SK-N-SH (cell line): ENCODE data around the gene PODXL2. TPM values are rescaled to one million over a fixed set of nuclear protein-coding genes. Genes with fewer than 3 reads are reported as not detected.

Source experiments
- CTCF ChIA-PET: fragments of 300-600, 350-600 bp; formaldehyde crosslinking; extraction: SDS; loops from one replicate; lab custom pipeline; 2021; lab: Yijun Ruan, JAX
- POLR2A ChIA-PET: fragments of 350-600 bp; sonication (Branson Sonifier 250); formaldehyde crosslinking; extraction: SDS; loops from one replicate; lab custom pipeline; 2020; ENCODE audit warnings: antibody characterized with exemption, inconsistent platforms; lab: Yijun Ruan, JAX
- DNase-seq: peaks from one replicate; pipeline ENCODE4 v3.0.0; 2012
- H2AFZ ChIP-seq: fragments of 200-600 bp; sonication (generic); 2 replicates; pipeline ENCODE4 v1.8.1; 2016; ENCODE audit warnings: antibody characterized with exemption, mild to moderate bottlenecking, low read depth
- H3F3A ChIP-seq: fragments of 200-600 bp; sonication (generic); replicated peaks from 2 replicates; pipeline ENCODE3; 2016; ENCODE audit warnings: antibody characterized with exemption, mild to moderate bottlenecking; ENCODE audit not compliant: insufficient read depth
- H3K27ac ChIP-seq, 2 experiments: fragments of 200-500 bp in 1 of 2; fragments of 200-600 bp in 1 of 2; sonication (Bioruptor generic) in 1 of 2; sonication (generic), shearing (Covaris generic) in 1 of 2; 2 replicates each; pipeline versions ENCODE4 v1.5.1 to v1.6.1; 2014 to 2016; ENCODE audit warnings: low read depth in 2 of 2, inconsistent platforms in 1 of 2, low read length in 1 of 2, mild to moderate bottlenecking in 1 of 2, mixed read lengths in 1 of 2
- H3K27me3 ChIP-seq: fragments of 200-600 bp; sonication (generic), shearing (Covaris generic); 2 replicates; pipeline ENCODE4 v1.6.1; 2016; ENCODE audit warnings: mixed run types; ENCODE audit not compliant: insufficient read depth
- H3K36me3 ChIP-seq, 2 experiments: fragments of 200-500 bp in 1 of 2; fragments of 200-600 bp in 1 of 2; sonication (Bioruptor generic) in 1 of 2; sonication (generic) in 1 of 2; replicated peaks in 1 of 2; 2 replicates each; pipeline versions ENCODE3 to v1.5.1; 2014 to 2016; ENCODE audit warnings: low read length in 1 of 2, mild to moderate bottlenecking in 1 of 2; ENCODE audit not compliant: insufficient read depth in 2 of 2, control insufficient read depth in 1 of 2
- H3K4me1 ChIP-seq, 2 experiments: fragments of 200-500 bp in 1 of 2; fragments of 200-600 bp in 1 of 2; sonication (Bioruptor generic) in 1 of 2; sonication (generic), shearing (Covaris generic) in 1 of 2; 2 replicates each; pipeline versions ENCODE4 v1.5.1 to v1.6.1; 2014 to 2016; ENCODE audit warnings: low read depth in 1 of 2, low read length in 1 of 2, mixed run types in 1 of 2; ENCODE audit not compliant: insufficient read depth in 2 of 2, control insufficient read depth in 1 of 2
- H3K4me2 ChIP-seq: fragments of 200-600 bp; sonication (generic), shearing (Covaris generic); 2 replicates; pipeline ENCODE4 v1.6.1; 2017; ENCODE audit warnings: mixed run types
- H3K4me3 ChIP-seq, 2 experiments: fragments of 200-500 bp in 1 of 2; fragments of 200-600 bp in 1 of 2; sonication (Bioruptor generic) in 1 of 2; sonication (generic), shearing (Covaris generic) in 1 of 2; 2 replicates each; pipeline versions ENCODE4 v1.5.1 to v1.8.1; 2014 to 2016; ENCODE audit warnings: low read depth in 2 of 2, inconsistent platforms in 1 of 2, low read length in 1 of 2, mild to moderate bottlenecking in 1 of 2, mixed read lengths in 1 of 2, moderate library complexity in 1 of 2
- H3K79me2 ChIP-seq: fragments of 200-600 bp; sonication (generic); 2 replicates; pipeline ENCODE4 v1.8.1; 2017; ENCODE audit warnings: mild to moderate bottlenecking; ENCODE audit not compliant: insufficient read depth
- H3K9ac ChIP-seq: fragments of 200-600 bp; sonication (generic); 2 replicates; pipeline ENCODE4 v1.6.1; 2017; ENCODE audit warnings: mixed run types
- H3K9me2 ChIP-seq: fragments of 200-600 bp; sonication (generic); 2 replicates; pipeline ENCODE4 v1.6.1; 2017; ENCODE audit warnings: mixed run types
- H3K9me3 ChIP-seq: fragments of 200-600 bp; sonication (generic); 2 replicates; pipeline ENCODE4 v1.6.1; 2017; ENCODE audit warnings: mixed run types, mild to moderate bottlenecking, moderate library complexity
- H4K20me1 ChIP-seq: fragments of 200-600 bp; sonication (generic); 2 replicates; pipeline ENCODE4 v1.6.1; 2017; ENCODE audit warnings: mild to moderate bottlenecking, mixed run types; ENCODE audit not compliant: insufficient read depth
- CHD2 ChIP-seq: fragments of 150-350 bp; IDR thresholded peaks from 2 replicates; pipeline ENCODE4 v1.6.1; 2018; ENCODE audit warnings: low read length; ENCODE audit not compliant: partially characterized antibody
- CTCF ChIP-seq: fragments of 200-600 bp; sonication (generic); IDR thresholded peaks from 2 replicates; pipeline ENCODE4 v1.6.1; 2017; ENCODE audit warnings: antibody characterized with exemption, mild to moderate bottlenecking, moderate library complexity
- ELF1 ChIP-seq: IDR thresholded peaks from 2 replicates; pipeline ENCODE4 v1.4.0; 2012
- FOSL2 ChIP-seq: IDR thresholded peaks from 2 replicates; pipeline ENCODE4 v1.4.0; 2012; ENCODE audit warnings: low read depth, mild to moderate bottlenecking, moderate library complexity, borderline replicate concordance
- GABPA ChIP-seq: IDR thresholded peaks from 2 replicates; pipeline ENCODE4 v1.4.0; 2012; ENCODE audit warnings: low read depth, mild to moderate bottlenecking
- GATA2 ChIP-seq: sonication (generic); formaldehyde crosslinking; IDR thresholded peaks from 2 replicates; pipeline ENCODE4 v1.5.0; 2020; ENCODE audit warnings: mild to moderate bottlenecking, missing genetic modification reagents
- JUND ChIP-seq: IDR thresholded peaks from 2 replicates; pipeline ENCODE4 v1.4.0; 2012
- MEF2A ChIP-seq: IDR thresholded peaks from 2 replicates; pipeline ENCODE4 v1.4.0; 2012; ENCODE audit warnings: low read depth, borderline replicate concordance
- NFIC ChIP-seq: IDR thresholded peaks from 2 replicates; pipeline ENCODE4 v1.4.0; 2012; ENCODE audit warnings: borderline replicate concordance
- RCOR1 ChIP-seq: fragments of 150-350 bp; IDR thresholded peaks from 2 replicates; pipeline ENCODE4 v1.6.1; 2017; ENCODE audit warnings: antibody characterized with exemption, low read length
- RFX5 ChIP-seq: IDR thresholded peaks from 2 replicates; pipeline ENCODE4 v1.6.1; 2012; ENCODE audit warnings: mild to moderate bottlenecking, improper control_type of control experiment, low read length
- RXRA ChIP-seq: IDR thresholded peaks from 2 replicates; pipeline ENCODE4 v1.4.0; 2012; ENCODE audit warnings: low read depth, mild to moderate bottlenecking, borderline replicate concordance
- SMC3 ChIP-seq: IDR thresholded peaks from 2 replicates; pipeline ENCODE4 v1.6.1; 2012; ENCODE audit warnings: low read depth, low read length, improper control_type of control experiment
- TCF12 ChIP-seq: IDR thresholded peaks from 2 replicates; pipeline ENCODE4 v1.4.0; 2012
- TEAD4 ChIP-seq: IDR thresholded peaks from 2 replicates; pipeline ENCODE4 v1.4.0; 2012; ENCODE audit warnings: mild to moderate bottlenecking, borderline replicate concordance; ENCODE audit not compliant: insufficient read depth
- ZBTB33 ChIP-seq: IDR thresholded peaks from 2 replicates; pipeline ENCODE4 v1.4.0; 2012; ENCODE audit warnings: low read depth, borderline replicate concordance
- WGBS: methylation state at CpG from one replicate; pipeline ENCODE4 v1.1.6; 2017; ENCODE audit warnings: low lambda C conversion rate; 5-methylcytosine and 5-hydroxymethylcytosine counted together
- polyA plus RNA-seq, 3 experiments: library from polyadenylated mRNA; depleted of rRNA; stranded (reverse); fragments of >200 nt; gene quantifications; 2 replicates each; pipeline ENCODE4 v1.2.3, GENCODE V29; 2012
- TF ChIP-seq, protein P1 (sequence below): IDR thresholded peaks from 2 replicates; pipeline ENCODE4 v1.4.0; 2012; ENCODE audit warnings: low read depth, borderline replicate concordance
- TF ChIP-seq, protein P2 (sequence below): IDR thresholded peaks from 2 replicates; pipeline ENCODE4 v1.6.1; 2012; ENCODE audit warnings: mild to moderate bottlenecking, low read depth, low read length, moderate library complexity
- TF ChIP-seq, protein P3 (sequence below): IDR thresholded peaks from 2 replicates; pipeline ENCODE4; 2012
- TF ChIP-seq, protein P4 (sequence below): fragments of 150-350 bp; IDR thresholded peaks from 2 replicates; pipeline ENCODE4 v1.6.1; 2017; ENCODE audit warnings: antibody characterized with exemption, low read length, low read depth, borderline replicate concordance

PODXL2 gene
- polyA plus RNA-seq, 1 of the 3 experiments (the other 2 are of a cell fraction), result 27.5 TPM

DNA sequence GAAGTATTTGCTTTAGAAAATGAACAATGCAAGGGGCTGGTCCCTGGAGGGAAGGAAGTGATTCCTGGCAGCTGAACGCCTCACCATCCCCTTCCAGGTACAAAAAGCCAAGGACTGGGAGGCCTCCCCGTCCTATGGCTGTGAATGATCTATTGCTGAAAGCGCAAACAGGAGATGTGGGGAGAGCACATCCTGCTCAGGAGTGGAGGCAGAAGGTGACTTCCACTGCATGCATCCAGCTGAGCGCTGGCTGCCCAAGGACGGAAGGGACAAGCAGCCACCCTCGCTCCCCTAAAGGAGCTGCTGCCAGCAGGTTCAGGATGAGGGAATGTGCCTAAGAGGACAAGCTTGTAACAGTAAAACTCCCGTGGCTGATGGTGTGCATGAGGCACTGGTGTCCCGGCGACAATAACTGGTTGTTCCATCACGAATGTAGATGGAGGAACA lies 85.2 kb downstream of the PODXL2 start:
- TF ChIP-seq, protein P1, sequence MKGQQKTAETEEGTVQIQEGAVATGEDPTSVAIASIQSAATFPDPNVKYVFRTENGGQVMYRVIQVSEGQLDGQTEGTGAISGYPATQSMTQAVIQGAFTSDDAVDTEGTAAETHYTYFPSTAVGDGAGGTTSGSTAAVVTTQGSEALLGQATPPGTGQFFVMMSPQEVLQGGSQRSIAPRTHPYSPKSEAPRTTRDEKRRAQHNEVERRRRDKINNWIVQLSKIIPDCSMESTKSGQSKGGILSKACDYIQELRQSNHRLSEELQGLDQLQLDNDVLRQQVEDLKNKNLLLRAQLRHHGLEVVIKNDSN, result no peak
- no peak for TF ChIP-seq GABPA
- TF ChIP-seq, protein P2, sequence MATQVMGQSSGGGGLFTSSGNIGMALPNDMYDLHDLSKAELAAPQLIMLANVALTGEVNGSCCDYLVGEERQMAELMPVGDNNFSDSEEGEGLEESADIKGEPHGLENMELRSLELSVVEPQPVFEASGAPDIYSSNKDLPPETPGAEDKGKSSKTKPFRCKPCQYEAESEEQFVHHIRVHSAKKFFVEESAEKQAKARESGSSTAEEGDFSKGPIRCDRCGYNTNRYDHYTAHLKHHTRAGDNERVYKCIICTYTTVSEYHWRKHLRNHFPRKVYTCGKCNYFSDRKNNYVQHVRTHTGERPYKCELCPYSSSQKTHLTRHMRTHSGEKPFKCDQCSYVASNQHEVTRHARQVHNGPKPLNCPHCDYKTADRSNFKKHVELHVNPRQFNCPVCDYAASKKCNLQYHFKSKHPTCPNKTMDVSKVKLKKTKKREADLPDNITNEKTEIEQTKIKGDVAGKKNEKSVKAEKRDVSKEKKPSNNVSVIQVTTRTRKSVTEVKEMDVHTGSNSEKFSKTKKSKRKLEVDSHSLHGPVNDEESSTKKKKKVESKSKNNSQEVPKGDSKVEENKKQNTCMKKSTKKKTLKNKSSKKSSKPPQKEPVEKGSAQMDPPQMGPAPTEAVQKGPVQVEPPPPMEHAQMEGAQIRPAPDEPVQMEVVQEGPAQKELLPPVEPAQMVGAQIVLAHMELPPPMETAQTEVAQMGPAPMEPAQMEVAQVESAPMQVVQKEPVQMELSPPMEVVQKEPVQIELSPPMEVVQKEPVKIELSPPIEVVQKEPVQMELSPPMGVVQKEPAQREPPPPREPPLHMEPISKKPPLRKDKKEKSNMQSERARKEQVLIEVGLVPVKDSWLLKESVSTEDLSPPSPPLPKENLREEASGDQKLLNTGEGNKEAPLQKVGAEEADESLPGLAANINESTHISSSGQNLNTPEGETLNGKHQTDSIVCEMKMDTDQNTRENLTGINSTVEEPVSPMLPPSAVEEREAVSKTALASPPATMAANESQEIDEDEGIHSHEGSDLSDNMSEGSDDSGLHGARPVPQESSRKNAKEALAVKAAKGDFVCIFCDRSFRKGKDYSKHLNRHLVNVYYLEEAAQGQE, result no peak
- no peak for TF ChIP-seq CHD2
- TF ChIP-seq CTCF, result no peak
- no peak for TF ChIP-seq NFIC
- TF ChIP-seq MEF2A, result no peak
- no peak for TF ChIP-seq TEAD4
- TF ChIP-seq, protein P3, sequence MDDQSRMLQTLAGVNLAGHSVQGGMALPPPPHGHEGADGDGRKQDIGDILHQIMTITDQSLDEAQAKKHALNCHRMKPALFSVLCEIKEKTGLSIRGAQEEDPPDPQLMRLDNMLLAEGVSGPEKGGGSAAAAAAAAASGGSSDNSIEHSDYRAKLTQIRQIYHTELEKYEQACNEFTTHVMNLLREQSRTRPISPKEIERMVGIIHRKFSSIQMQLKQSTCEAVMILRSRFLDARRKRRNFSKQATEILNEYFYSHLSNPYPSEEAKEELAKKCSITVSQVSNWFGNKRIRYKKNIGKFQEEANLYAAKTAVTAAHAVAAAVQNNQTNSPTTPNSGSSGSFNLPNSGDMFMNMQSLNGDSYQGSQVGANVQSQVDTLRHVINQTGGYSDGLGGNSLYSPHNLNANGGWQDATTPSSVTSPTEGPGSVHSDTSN, result no peak
- no peak for TF ChIP-seq ZBTB33
- no peak for TF ChIP-seq RCOR1
- TF ChIP-seq GATA2, result no peak
- TF ChIP-seq, protein P4, sequence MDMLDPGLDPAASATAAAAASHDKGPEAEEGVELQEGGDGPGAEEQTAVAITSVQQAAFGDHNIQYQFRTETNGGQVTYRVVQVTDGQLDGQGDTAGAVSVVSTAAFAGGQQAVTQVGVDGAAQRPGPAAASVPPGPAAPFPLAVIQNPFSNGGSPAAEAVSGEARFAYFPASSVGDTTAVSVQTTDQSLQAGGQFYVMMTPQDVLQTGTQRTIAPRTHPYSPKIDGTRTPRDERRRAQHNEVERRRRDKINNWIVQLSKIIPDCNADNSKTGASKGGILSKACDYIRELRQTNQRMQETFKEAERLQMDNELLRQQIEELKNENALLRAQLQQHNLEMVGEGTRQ, result no peak
- no peak for TF ChIP-seq RFX5
- no peak for TF ChIP-seq ELF1
- no peak for TF ChIP-seq SMC3
- no peak for TF ChIP-seq JUND
- TF ChIP-seq RXRA, result no peak
- no peak for TF ChIP-seq TCF12
- TF ChIP-seq FOSL2, result no peak
- 75% methylated on average over 10 of the region's 10 CpGs for WGBS
- Histone ChIP-seq H4K20me1 (no peaks in the 10 kb centered on the region), H2AFZ (no peak overlapping the region), H3K4me1 (peaks cover 0 to 46% of the 10 kb centered on the region in 2 experiments; a peak in 1 of 4 replicates), H3K4me2 (no peak overlapping the region), H3K9me2 (no peaks in the 10 kb centered on the region), H3K79me2 (no peaks in the 10 kb centered on the region), H3K27ac (no peak overlapping the region), H3K9me3 (no peaks in the 10 kb centered on the region), H3K36me3 (no peaks in the 10 kb centered on the region), H3K4me3 (no peak overlapping the region), H3F3A (no peaks in the 10 kb centered on the region), H3K9ac (no peak overlapping the region), H3K27me3 (no peaks in the 10 kb centered on the region)
- ChIA-PET POLR2A (no interaction called here), CTCF (interaction anchor here (0.7 to 1.0 kb wide), 2 partner anchors 9 to 15 kb away, joined by 3 to 4 read pairs; no protein-coding TSS in a partner anchor)
- DNase-seq, result no peak
